Raji (cell line): Measurements from ENCODE around the gene NEDD4.

Experiments used
- POLR2A ChIP-seq: IDR thresholded peaks from 2 replicates; pipeline ENCODE4 v1.6.1; 2011; ENCODE audit warnings: low read depth, low read length, control low read depth; ENCODE audit not compliant: insufficient read depth

The NEDD4 gene

GRCh38 chr15:55873024-55873720 lies 120.2 kb downstream of the NEDD4 start:
- TF ChIP-seq POLR2A = no peak

- no peak for TF ChIP-seq POLR2A
Observed at GRCh38 chr15:55872471-55872870, 120.9 kb downstream of the NEDD4 start.

GRCh38 chr15:55869660-55870059 lies 123.8 kb downstream of the NEDD4 start:
- TF ChIP-seq POLR2A = no peak

- no peak for TF ChIP-seq POLR2A
Observed at GRCh38 chr15:55868707-55869106, 124.7 kb downstream of the NEDD4 start.

GRCh38 chr15:55863911-55864310 lies 129.5 kb downstream of the NEDD4 start:
- TF ChIP-seq POLR2A = no peak

- no peak for TF ChIP-seq POLR2A
Observed at GRCh38 chr15:55861115-55861514, 132.3 kb downstream of the NEDD4 start.

- no peak for TF ChIP-seq POLR2A
Observed at GRCh38 chr15:55860468-55860867, 132.9 kb downstream of the NEDD4 start.

GRCh38 chr15:55859681-55860080 lies 133.7 kb downstream of the NEDD4 start:
- TF ChIP-seq POLR2A = no peak

- TF ChIP-seq POLR2A = no peak
Observed at GRCh38 chr15:55858661-55859060, 134.8 kb downstream of the NEDD4 start.

- no peak for TF ChIP-seq POLR2A
Observed at GRCh38 chr15:55856506-55857164, 136.8 kb downstream of the NEDD4 start.

GRCh38 chr15:55853134-55853533 lies 140.3 kb downstream of the NEDD4 start:
- no peak for TF ChIP-seq POLR2A

- TF ChIP-seq POLR2A = no peak
Observed at GRCh38 chr15:55846116-55846707, 147.2 kb downstream of the NEDD4 start.

GRCh38 chr15:55835866-55836265 lies 157.5 kb downstream of the NEDD4 start:
- no peak for TF ChIP-seq POLR2A

GRCh38 chr15:55834331-55834730 lies 159.1 kb downstream of the NEDD4 start:
- no peak for TF ChIP-seq POLR2A

- TF ChIP-seq POLR2A = no peak
Observed at GRCh38 chr15:55829826-55830225, 163.6 kb downstream of the NEDD4 start.

- TF ChIP-seq POLR2A = no peak
Observed at GRCh38 chr15:55827955-55828354, 165.5 kb downstream of the NEDD4 start.
